Fibroblast of pulmonary artery (primary cell): ENCODE results near the gene RNF114.
"Not testable (repeated sequence)": the region's sequence is repeated elsewhere in the genome, so short reads cannot be mapped to it uniquely, and the experiment has no call there.

ENCODE experiments used
- DNase-seq: peaks from one replicate; pipeline ENCODE4 v3.0.0-alpha.2; 2010; ENCODE audit warnings: low read depth
- H3K4me3 ChIP-seq: replicated peaks from 2 replicates; pipeline ENCODE4 v1.5.1; 2011; ENCODE audit warnings: low read depth, mild to moderate bottlenecking, control low read depth, low read length, moderate library complexity
- CTCF ChIP-seq: IDR thresholded peaks from 2 replicates; pipeline ENCODE4 v1.5.1; 2011; ENCODE audit warnings: mild to moderate bottlenecking, control low read depth, low read length, inconsistent platforms; ENCODE audit errors: missing control alignments

The RNF114 gene

GRCh38 chr20:49956689-49957088, 20.5 kb downstream of the RNF114 start:
- H3K4me3 ChIP-seq: no peak overlapping the region
- no peak for TF ChIP-seq CTCF
- DNase-seq: no peak

- not testable (repeated sequence) for H3K4me3 ChIP-seq, DNase-seq
Measured at GRCh38 chr20:49957089-49957938, 21.1 kb downstream of the RNF114 start.

- DNase-seq: no peak
- no peak overlapping the region for H3K4me3 ChIP-seq
- no peak for TF ChIP-seq CTCF
Measured at GRCh38 chr20:49961413-49961812, 25.2 kb downstream of the RNF114 start.

- no peak overlapping the region for H3K4me3 ChIP-seq
- peak; percentile 49 for DNase-seq
- TF ChIP-seq CTCF: peak; percentile 70
Measured at GRCh38 chr20:49964964-49965780, 29.0 kb downstream of the RNF114 start.

- DNase-seq: no peak
- TF ChIP-seq CTCF: no peak
- no peak overlapping the region for H3K4me3 ChIP-seq
Measured at GRCh38 chr20:49965781-49966305, 29.6 kb downstream of the RNF114 start.

- no peak overlapping the region for H3K4me3 ChIP-seq
- no peak for DNase-seq
- no peak for TF ChIP-seq CTCF
Measured at GRCh38 chr20:49966861-49967260, 30.7 kb downstream of the RNF114 start.

- TF ChIP-seq CTCF: no peak
- DNase-seq: no peak
- no peak overlapping the region for H3K4me3 ChIP-seq
Measured at GRCh38 chr20:49969234-49969633, 33.0 kb downstream of the RNF114 start.
